Endothelial cell of umbilical vein (primary cell): ENCODE data around the gene B4GALT5. TPM values are rescaled to one million over a fixed set of nuclear protein-coding genes. Genes with fewer than 3 reads are reported as not detected.

ENCODE experiments used
- BruUV-seq: library from RNA; stranded (reverse); fragments of 400-500 nt; replicated peaks from 2 replicates; lab custom pipeline; 2021; lab: Mats Ljungman, UMichigan
- CTCF ChIA-PET: fragments of 300-600, 350-600 bp; sonication (Branson Sonifier 250); formaldehyde crosslinking; loops from one replicate; lab custom pipeline; 2021; ENCODE audit warnings: antibody characterized with exemption, inconsistent platforms; lab: Charles Lee
- POLR2A ChIA-PET: fragments of 300-600, 350-600 bp; sonication (Branson Sonifier 250); formaldehyde crosslinking; loops from one replicate; lab custom pipeline; 2021; ENCODE audit warnings: antibody characterized with exemption, inconsistent platforms; lab: Charles Lee
- DNase-seq: peaks from one replicate; pipeline ENCODE4 v3.0.0-alpha.2; 2011; ENCODE audit warnings: low read depth, low spot score
- FAIRE-seq: peaks from 2 replicates; lab custom pipeline; 2011; peaks lifted over from hg19 to GRCh38; lab: Jason Lieb, UNC
- H2AFZ ChIP-seq: 2 replicates; pipeline ENCODE4 v1.6.0; 2012; ENCODE audit warnings: low read depth, low read length, control low read depth, inconsistent platforms
- H3K27ac ChIP-seq: 2 replicates; pipeline ENCODE4 v1.5.1; 2011; ENCODE audit warnings: low read depth, mild to moderate bottlenecking, control low read depth, low read length, moderate library complexity; ENCODE audit not compliant: insufficient read depth
- H3K27me3 ChIP-seq, 2 experiments: 2 replicates each; pipeline versions ENCODE4 v1.6.0 to v1.6.1; 2011; ENCODE audit warnings: low read length in 2 of 2, mixed read lengths in 1 of 2; ENCODE audit not compliant: control insufficient read depth in 2 of 2, insufficient read depth in 2 of 2
- H3K36me3 ChIP-seq, 2 experiments: 2 replicates in 1 of 2; 3 replicates in 1 of 2; pipeline ENCODE4 v1.5.1; 2011; ENCODE audit warnings: low read length in 2 of 2, mild to moderate bottlenecking in 1 of 2, moderate library complexity in 1 of 2; ENCODE audit not compliant: control insufficient read depth in 2 of 2, insufficient read depth in 2 of 2; ENCODE audit errors: extremely low read depth in 1 of 2
- H3K4me1 ChIP-seq: 3 replicates; pipeline ENCODE4 v1.5.1; 2011; ENCODE audit warnings: mild to moderate bottlenecking, low read length; ENCODE audit not compliant: control insufficient read depth, insufficient read depth; ENCODE audit errors: extremely low read depth
- H3K4me2 ChIP-seq: 2 replicates; pipeline ENCODE4 v1.6.1; 2011; ENCODE audit warnings: low read length, control low read depth, mixed read lengths; ENCODE audit not compliant: insufficient read depth
- H3K4me3 ChIP-seq, 3 experiments: fragments of 200-600 bp in 1 of 3; sonication (generic), shearing (Covaris generic) in 1 of 3; replicated peaks in 1 of 3; 2 replicates each; pipeline ENCODE4 v1.5.1; 2011 to 2016; ENCODE audit warnings: control low read depth in 3 of 3, low read length in 3 of 3, mild to moderate bottlenecking in 2 of 3, inconsistent platforms in 1 of 3, low read depth in 1 of 3, moderate library complexity in 1 of 3; ENCODE audit not compliant: insufficient read depth in 1 of 3
- H3K79me2 ChIP-seq: 2 replicates; pipeline ENCODE4 v1.6.0; 2012; ENCODE audit warnings: low read length, inconsistent platforms; ENCODE audit not compliant: control insufficient read depth, insufficient read depth
- H3K9ac ChIP-seq: replicated peaks from 2 replicates; pipeline ENCODE3; 2011; ENCODE audit warnings: low read length, control low read depth; ENCODE audit not compliant: insufficient read depth; ENCODE audit errors: extremely low read depth
- H3K9me1 ChIP-seq: replicated peaks from 3 replicates; pipeline ENCODE4 v1.6.0; 2011; ENCODE audit warnings: mild to moderate bottlenecking, low read length; ENCODE audit not compliant: control insufficient read depth, insufficient read depth; ENCODE audit errors: extremely low read depth
- H3K9me3 ChIP-seq: replicated peaks from 2 replicates; pipeline ENCODE4 v1.5.1; 2012; ENCODE audit warnings: low read length, inconsistent platforms; ENCODE audit not compliant: control insufficient read depth, insufficient read depth
- H4K20me1 ChIP-seq: replicated peaks from 2 replicates; pipeline ENCODE3; 2011; ENCODE audit warnings: mild to moderate bottlenecking, low read length; ENCODE audit not compliant: control insufficient read depth, insufficient read depth; ENCODE audit errors: extremely low read depth
- EZH2 ChIP-seq: IDR thresholded peaks from 2 replicates; pipeline ENCODE4 v1.6.1; 2012; ENCODE audit warnings: borderline replicate concordance, low read depth, mild to moderate bottlenecking, moderate library complexity, low read length, inconsistent platforms; ENCODE audit not compliant: severe bottlenecking
- FOS ChIP-seq: IDR thresholded peaks from 2 replicates; pipeline ENCODE4 v1.6.1; 2011; ENCODE audit warnings: mild to moderate bottlenecking, low read length, moderate library complexity, borderline replicate concordance; ENCODE audit not compliant: insufficient read depth
- GATA2 ChIP-seq: IDR thresholded peaks from 2 replicates; pipeline ENCODE4 v1.7.0; 2011; ENCODE audit warnings: low read depth, mild to moderate bottlenecking, moderate library complexity, mixed read lengths, low read length; ENCODE audit not compliant: insufficient read length, insufficient read depth
- JUN ChIP-seq: IDR thresholded peaks from 2 replicates; pipeline ENCODE4 v1.6.1; 2011; ENCODE audit warnings: borderline replicate concordance, low read depth; ENCODE audit not compliant: insufficient read length, insufficient read depth
- MYC ChIP-seq: IDR thresholded peaks from one replicate; pipeline ENCODE4 v1.6.1; 2011; ENCODE audit warnings: mild to moderate bottlenecking, low read depth, low read length
- POLR2A ChIP-seq: IDR thresholded peaks from 2 replicates; pipeline ENCODE4 v1.6.1; 2012; ENCODE audit warnings: low read depth, mild to moderate bottlenecking, control low read depth, low read length
- POLR2AphosphoS5 ChIP-seq: IDR thresholded peaks from 2 replicates; pipeline ENCODE4 v1.6.1; 2012; ENCODE audit warnings: low read depth, mild to moderate bottlenecking, control low read depth, low read length, moderate library complexity; ENCODE audit not compliant: insufficient read depth
- dilution Hi-C: fragments of 300-500 bp; cut with MboI; formaldehyde crosslinking; loops from one replicate; pipeline ENCODE4 v1.15.0; 2019; ENCODE audit warnings: low sequenced_read_pairs; ENCODE audit not compliant: extremely low pct_ligation_motif_present
- intact Hi-C: fragments of 100-400 bp; cut with micrococcal nuclease; formaldehyde crosslinking; loops from one replicate; pipeline ENCODE4 v1.10.0; 2022
- polyA plus RNA-seq, 4 experiments: library from polyadenylated mRNA; depleted of rRNA in 3 of 4; stranded (reverse) in 3 of 4; unstranded in 1 of 4; fragments of >200 nt; gene quantifications; 2 replicates each; pipeline versions ENCODE4 v1.2.1 to v1.2.3, GENCODE V29; 2011 to 2012; ENCODE audit warnings: missing spikeins in 1 of 4
- total RNA-seq: library from RNA; stranded (reverse); gene quantifications from 2 replicates; pipeline ENCODE4 v1.2.3, GENCODE V29; 2021
- TF ChIP-seq, protein P1 (sequence below), 2 donors: IDR thresholded peaks; 1 replicate in 1 of 2; 2 replicates in 1 of 2; pipeline ENCODE4 v1.5.1; 2011; ENCODE audit warnings: low read length in 2 of 2, mild to moderate bottlenecking in 2 of 2, moderate library complexity in 2 of 2, control low read depth in 1 of 2, inconsistent platforms in 1 of 2, low read depth in 1 of 2; ENCODE audit not compliant: insufficient read depth in 1 of 2; ENCODE audit errors: extremely low read depth in 1 of 2
- TF ChIP-seq, protein P2 (sequence below): IDR thresholded peaks from 2 replicates; pipeline ENCODE4 v1.6.1; 2011; ENCODE audit not compliant: insufficient read depth, insufficient read length

B4GALT5 gene
- total and polyA plus RNA-seq, 2 donors (not counting 3 experiments of a cell fraction or from before 2014, with no cell fraction given), result 54.4 to 70.1 TPM

DNA sequence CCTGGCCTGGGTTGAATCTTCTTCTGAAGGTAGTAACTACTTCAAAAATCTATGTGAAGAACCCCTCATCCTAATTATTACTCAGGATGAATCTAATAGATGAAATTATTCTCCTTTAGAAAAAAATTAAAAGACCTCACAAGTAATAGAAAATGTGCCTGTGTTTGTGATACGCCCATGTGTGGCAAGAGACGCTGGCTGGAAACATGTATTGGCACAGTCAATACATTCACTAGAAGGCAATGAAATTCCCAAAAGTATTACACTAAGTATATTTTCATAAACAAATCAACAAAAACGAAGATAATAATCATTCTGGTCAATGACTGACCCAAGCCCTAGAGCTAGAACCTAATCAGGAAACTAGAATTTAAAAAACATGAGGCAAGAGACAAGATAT lies 64.0 kb downstream of the B4GALT5 start:
- dilution Hi-C loops (loop anchor here (25.0 kb wide), 1 partner anchor 188 kb away; no protein-coding TSS in a partner anchor), intact Hi-C loops (no loop called here)
- BruUV-seq, result no TSS peak
- H3K9me1 ChIP-seq, result no peaks in the 10 kb centered on the region
- no peaks in the 10 kb centered on the region for H3K4me1 ChIP-seq
- H3K9me3 ChIP-seq, result no peaks in the 10 kb centered on the region
- TF ChIP-seq, protein P1, sequence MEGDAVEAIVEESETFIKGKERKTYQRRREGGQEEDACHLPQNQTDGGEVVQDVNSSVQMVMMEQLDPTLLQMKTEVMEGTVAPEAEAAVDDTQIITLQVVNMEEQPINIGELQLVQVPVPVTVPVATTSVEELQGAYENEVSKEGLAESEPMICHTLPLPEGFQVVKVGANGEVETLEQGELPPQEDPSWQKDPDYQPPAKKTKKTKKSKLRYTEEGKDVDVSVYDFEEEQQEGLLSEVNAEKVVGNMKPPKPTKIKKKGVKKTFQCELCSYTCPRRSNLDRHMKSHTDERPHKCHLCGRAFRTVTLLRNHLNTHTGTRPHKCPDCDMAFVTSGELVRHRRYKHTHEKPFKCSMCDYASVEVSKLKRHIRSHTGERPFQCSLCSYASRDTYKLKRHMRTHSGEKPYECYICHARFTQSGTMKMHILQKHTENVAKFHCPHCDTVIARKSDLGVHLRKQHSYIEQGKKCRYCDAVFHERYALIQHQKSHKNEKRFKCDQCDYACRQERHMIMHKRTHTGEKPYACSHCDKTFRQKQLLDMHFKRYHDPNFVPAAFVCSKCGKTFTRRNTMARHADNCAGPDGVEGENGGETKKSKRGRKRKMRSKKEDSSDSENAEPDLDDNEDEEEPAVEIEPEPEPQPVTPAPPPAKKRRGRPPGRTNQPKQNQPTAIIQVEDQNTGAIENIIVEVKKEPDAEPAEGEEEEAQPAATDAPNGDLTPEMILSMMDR (IDR thresholded peaks at IDR 0.05; ENCODE audit: extremely low read depth in 1 of 2, insufficient read depth in 1 of 2, low read depth in 1 of 2, low read length in 2 of 2), result no peak
- TF ChIP-seq POLR2A (no peak), MYC (no peak), POLR2AphosphoS5 (no peak), JUN (no peak), FOS (no peak), EZH2 (no peak), GATA2 (no peak)
- TF ChIP-seq, protein P2, sequence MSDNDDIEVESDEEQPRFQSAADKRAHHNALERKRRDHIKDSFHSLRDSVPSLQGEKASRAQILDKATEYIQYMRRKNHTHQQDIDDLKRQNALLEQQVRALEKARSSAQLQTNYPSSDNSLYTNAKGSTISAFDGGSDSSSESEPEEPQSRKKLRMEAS, result no peak
- peaks cover 15 to 36% of the 10 kb centered on the region in 2 experiments for H3K36me3 ChIP-seq
- H3K27ac ChIP-seq, result no peak overlapping the region
- H3K79me2 ChIP-seq, result peaks cover 13% of the 10 kb centered on the region
- H3K27me3 ChIP-seq, result no peaks in the 10 kb centered on the region
- H3K4me2 ChIP-seq, result no peak overlapping the region
- H3K9ac ChIP-seq, result no peak overlapping the region
- no peak overlapping the region for H2AFZ ChIP-seq
- POLR2A ChIA-PET, result interaction anchor here (0.6 kb wide), 1 partner anchor 436 kb away, joined by 4 read pairs; no protein-coding TSS in a partner anchor
- DNase-seq, result no peak
- H4K20me1 ChIP-seq, result no peaks in the 10 kb centered on the region
- CTCF ChIA-PET, result interaction anchor here (2.7 kb wide), 1 partner anchor 196 kb away, joined by 13 read pairs; no protein-coding TSS in a partner anchor
- H3K4me3 ChIP-seq, result no peak overlapping the region
- no peak for FAIRE-seq
